ENCODE measurements around the gene DCP1A.

- TF ChIP-seq, protein P1, sequence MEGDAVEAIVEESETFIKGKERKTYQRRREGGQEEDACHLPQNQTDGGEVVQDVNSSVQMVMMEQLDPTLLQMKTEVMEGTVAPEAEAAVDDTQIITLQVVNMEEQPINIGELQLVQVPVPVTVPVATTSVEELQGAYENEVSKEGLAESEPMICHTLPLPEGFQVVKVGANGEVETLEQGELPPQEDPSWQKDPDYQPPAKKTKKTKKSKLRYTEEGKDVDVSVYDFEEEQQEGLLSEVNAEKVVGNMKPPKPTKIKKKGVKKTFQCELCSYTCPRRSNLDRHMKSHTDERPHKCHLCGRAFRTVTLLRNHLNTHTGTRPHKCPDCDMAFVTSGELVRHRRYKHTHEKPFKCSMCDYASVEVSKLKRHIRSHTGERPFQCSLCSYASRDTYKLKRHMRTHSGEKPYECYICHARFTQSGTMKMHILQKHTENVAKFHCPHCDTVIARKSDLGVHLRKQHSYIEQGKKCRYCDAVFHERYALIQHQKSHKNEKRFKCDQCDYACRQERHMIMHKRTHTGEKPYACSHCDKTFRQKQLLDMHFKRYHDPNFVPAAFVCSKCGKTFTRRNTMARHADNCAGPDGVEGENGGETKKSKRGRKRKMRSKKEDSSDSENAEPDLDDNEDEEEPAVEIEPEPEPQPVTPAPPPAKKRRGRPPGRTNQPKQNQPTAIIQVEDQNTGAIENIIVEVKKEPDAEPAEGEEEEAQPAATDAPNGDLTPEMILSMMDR (conservative IDR thresholded peaks at IDR 0.05 in 1 of 2, IDR thresholded peaks at IDR 0.05 in 1 of 2; ENCODE audit: extremely low read depth in 1 of 2, insufficient read depth in 1 of 2, low read depth in 1 of 2, low read length in 2 of 2) = no peak
- TF ChIP-seq EZH2 (IDR thresholded peaks at IDR 0.05; ENCODE audit: borderline replicate concordance, low read length) = no peak
Observed at GRCh38 chr3:53244271-53244670, 103.1 kb downstream of the DCP1A start.

Data from mammary epithelial cell (primary cell).